Measurements from ENCODE around the gene GOLGA6B. TPM values are rescaled to one million over a fixed set of nuclear protein-coding genes. Genes with fewer than 3 reads are reported as not detected.

GOLGA6B gene, protein sequence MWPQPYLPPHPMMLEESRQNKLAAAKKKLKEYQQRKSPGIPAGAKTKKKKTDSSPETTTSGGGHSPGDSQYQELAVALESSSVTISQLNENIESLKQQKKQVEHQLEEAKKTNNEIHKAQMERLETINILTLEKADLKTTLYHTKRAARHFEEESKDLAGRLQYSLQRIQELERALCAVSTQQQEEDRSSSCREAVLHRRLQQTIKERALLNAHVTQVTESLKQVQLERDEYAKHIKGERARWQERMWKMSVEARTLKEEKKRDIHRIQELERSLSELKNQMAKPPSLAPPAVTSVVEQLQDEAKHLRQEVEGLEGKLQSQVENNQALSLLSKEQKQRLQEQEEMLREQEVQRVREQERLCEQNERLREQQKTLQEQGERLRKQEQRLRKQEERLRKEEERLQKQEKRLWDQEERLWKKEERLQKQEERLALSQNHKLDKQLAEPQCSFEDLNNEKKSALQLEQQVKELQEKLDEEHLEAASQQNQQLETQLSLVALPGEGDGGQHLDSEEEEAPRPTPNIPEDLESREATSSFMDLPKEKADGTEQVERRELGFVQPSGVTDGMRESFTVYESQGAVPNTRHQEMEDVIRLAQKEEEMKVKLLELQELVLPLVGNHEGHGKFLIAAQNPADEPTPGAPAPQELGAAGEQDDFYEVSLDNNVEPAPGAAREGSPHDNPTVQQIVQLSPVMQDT
- total RNA-seq: not detected in 2 replicates

DNA sequence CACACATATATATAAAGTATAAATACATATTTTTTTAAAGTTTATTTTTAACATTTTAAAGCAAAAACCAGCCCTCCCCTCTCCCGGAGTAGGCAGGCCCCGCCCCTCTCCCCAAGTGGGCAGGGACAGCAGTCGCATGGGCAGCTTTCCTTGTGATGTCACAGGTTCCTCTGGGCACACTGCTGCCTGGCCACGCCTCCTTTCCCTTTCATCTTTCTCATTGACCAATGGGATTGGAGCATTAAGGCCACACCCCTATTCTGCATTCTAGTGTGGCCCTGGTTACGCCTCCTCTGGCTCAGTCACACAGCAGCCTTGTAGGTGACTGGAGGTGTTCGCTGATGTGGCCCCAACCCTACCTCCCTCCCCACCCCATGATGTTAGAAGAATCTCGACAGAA lies at the start of gene GOLGA6B:
TSS of gene GOLGA6B (plus strand) at position 301 of the 400 bp plus-strand sequence. CDS start at position 342, 41 bp downstream.

DNA sequence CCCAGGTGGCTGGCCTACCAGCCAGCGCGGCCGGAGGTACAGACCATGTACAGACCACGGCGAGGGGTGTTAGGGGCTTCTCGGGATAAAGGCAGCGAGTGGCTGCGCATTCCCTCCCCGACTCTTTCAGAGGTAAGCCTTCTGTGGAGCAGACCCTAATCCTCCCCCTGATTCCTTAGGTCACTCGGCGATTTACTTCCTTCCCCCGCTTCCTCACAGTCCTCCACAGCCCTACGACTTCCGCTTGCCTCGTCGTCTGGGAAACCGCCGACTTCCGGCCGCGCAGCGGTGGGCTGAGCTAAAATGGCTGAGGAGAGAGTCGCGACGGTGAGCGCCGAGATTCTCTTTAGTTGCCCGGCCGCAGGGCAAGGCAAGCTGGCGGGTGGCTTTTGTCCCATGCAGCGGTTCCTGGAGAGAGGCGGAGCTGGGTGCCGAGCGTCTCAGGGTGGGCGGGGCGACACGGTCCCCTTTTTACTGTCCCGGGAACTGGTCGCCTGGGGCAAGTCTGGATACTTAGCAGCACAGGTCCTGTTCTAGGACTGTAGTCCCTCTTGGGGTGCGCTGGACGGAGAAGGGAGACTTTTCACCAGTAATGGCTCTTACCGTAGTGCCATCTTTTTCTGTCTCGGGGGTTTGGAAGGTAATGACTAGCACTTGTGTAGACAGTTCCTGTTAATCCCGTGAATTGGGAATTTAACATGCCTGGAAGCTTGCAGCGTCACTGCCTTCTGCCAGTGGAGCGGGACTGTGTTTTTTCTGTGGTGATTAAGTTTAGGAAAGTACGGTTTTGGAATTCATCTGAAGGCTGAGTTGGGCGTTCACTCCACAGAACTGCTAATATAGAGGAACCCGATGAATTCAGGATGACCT lies 31.7 kb downstream of the GOLGA6B start, which contains the start of the genes BBS4 and HIGD2B:
TSS of gene BBS4 (plus strand) at position 283 of the 870 bp plus-strand sequence. CDS start at position 304, 21 bp downstream.
TSS of gene HIGD2B (minus strand) at position 258 of the 870 bp plus-strand sequence. CDS start 9,808 bp downstream, outside the sequence.

Other genes starting within 250 kb of the GOLGA6B start
- 24.6 and 102 TPM in 2 replicates for gene ARIH1, start 180.4 kb upstream of the GOLGA6B start, total RNA-seq
- gene HIGD2B, start 31.5 kb downstream of the GOLGA6B start, total RNA-seq: not detected in 2 replicates
- 10.3 and 10.9 TPM in 2 replicates for gene BBS4, start 31.5 kb downstream of the GOLGA6B start, total RNA-seq
- gene ADPGK, start 129.1 kb downstream of the GOLGA6B start, total RNA-seq: 35.5 and 51.5 TPM in 2 replicates